WTC11 (cell line): ENCODE measurements around the gene SLC35D1. TPM values are rescaled to one million over a fixed set of nuclear protein-coding genes. Genes with fewer than 3 reads are reported as not detected.

Experiments
- ATAC-seq: fragments of 200-7000 bp; cut with Tn5 transposase; 2 replicates; pipeline ENCODE4 v1.10.0; 2021; ENCODE audit warnings: mild to moderate bottlenecking, moderate library complexity
- CTCF ChIA-PET: fragments of 300-600 bp; sonication (Branson Sonifier 250); formaldehyde crosslinking; loops from one replicate; lab custom pipeline; 2021; ENCODE audit warnings: antibody characterized with exemption; lab: Charles Lee
- POLR2A ChIA-PET: fragments of 350-600 bp; sonication (Branson Sonifier 250); formaldehyde crosslinking; loops from one replicate; lab custom pipeline; 2021; ENCODE audit warnings: antibody characterized with exemption; lab: Charles Lee
- DNase-seq: peaks from one replicate; pipeline ENCODE4 v3.0.0; 2021; ENCODE audit warnings: low spot score
- H3K27ac Mint-ChIP-seq: 2 replicates; pipeline ENCODE4 v1.8.0; 2021; ENCODE audit warnings: mixed read lengths
- H3K27me3 Mint-ChIP-seq: 2 replicates; pipeline ENCODE4 v1.8.0; 2021; ENCODE audit warnings: low read depth, mild to moderate bottlenecking, moderate library complexity, mixed read lengths
- H3K36me3 Mint-ChIP-seq: 2 replicates; pipeline ENCODE4 v1.8.0; 2021; ENCODE audit warnings: mixed read lengths
- H3K4me1 Mint-ChIP-seq: 2 replicates; pipeline ENCODE4 v1.8.0; 2022; ENCODE audit warnings: mixed read lengths
- H3K4me3 Mint-ChIP-seq: 2 replicates; pipeline ENCODE4 v1.8.0; 2021; ENCODE audit warnings: mild to moderate bottlenecking, moderate library complexity, mixed read lengths
- H3K9me3 Mint-ChIP-seq: 2 replicates; pipeline ENCODE4 v1.8.0; 2021; ENCODE audit warnings: mixed read lengths
- CREM ChIP-seq: sonication (generic); formaldehyde crosslinking; IDR thresholded peaks from 2 replicates; pipeline ENCODE4 v1.8.1; 2022; ENCODE audit warnings: mild to moderate bottlenecking, missing genetic modification reagents, moderate library complexity
- ESRRA ChIP-seq: sonication (generic); formaldehyde crosslinking; IDR thresholded peaks from 2 replicates; pipeline ENCODE4 v1.8.1; 2022; ENCODE audit warnings: mild to moderate bottlenecking, missing genetic modification reagents, borderline replicate concordance
- ETV6 ChIP-seq: sonication (generic); formaldehyde crosslinking; IDR thresholded peaks from 2 replicates; pipeline ENCODE4 v1.8.1; 2022; ENCODE audit warnings: mild to moderate bottlenecking, missing genetic modification reagents
- FOXJ3 ChIP-seq: sonication (generic); formaldehyde crosslinking; IDR thresholded peaks from 2 replicates; pipeline ENCODE4 v1.9.0; 2021; ENCODE audit warnings: missing genetic modification reagents, mild to moderate bottlenecking, borderline replicate concordance
- FOXK1 ChIP-seq: sonication (generic); formaldehyde crosslinking; IDR thresholded peaks from 2 replicates; pipeline ENCODE4 v1.8.0; 2022; ENCODE audit warnings: mild to moderate bottlenecking, moderate library complexity, missing genetic modification reagents
- GABPB1 ChIP-seq: sonication (generic); formaldehyde crosslinking; IDR thresholded peaks from 2 replicates; pipeline ENCODE4 v1.8.1; 2023; ENCODE audit warnings: mild to moderate bottlenecking, missing genetic modification reagents
- MAX ChIP-seq: sonication (generic); formaldehyde crosslinking; IDR thresholded peaks from 2 replicates; pipeline ENCODE4 v1.8.0; 2022; ENCODE audit warnings: mild to moderate bottlenecking, missing genetic modification reagents
- MYBL2 ChIP-seq: sonication (generic); formaldehyde crosslinking; IDR thresholded peaks from 2 replicates; pipeline ENCODE4 v1.8.1; 2023; ENCODE audit warnings: mild to moderate bottlenecking, moderate library complexity, missing genetic modification reagents
- USF2 ChIP-seq: sonication (generic); formaldehyde crosslinking; IDR thresholded peaks from 2 replicates; pipeline ENCODE4 v1.8.1; 2023; ENCODE audit warnings: mild to moderate bottlenecking, missing genetic modification reagents, moderate library complexity
- ZBTB43 ChIP-seq: sonication (generic); formaldehyde crosslinking; IDR thresholded peaks from 2 replicates; pipeline ENCODE4 v1.8.1; 2023; ENCODE audit warnings: mild to moderate bottlenecking, missing genetic modification reagents
- ZMAT4 ChIP-seq: fragments of 250-450 bp; sonication (Bioruptor Pico); IDR thresholded peaks from 2 replicates; pipeline ENCODE4 v1.9.0; 2021; ENCODE audit warnings: mild to moderate bottlenecking
- ZNF121 ChIP-seq: sonication (generic); formaldehyde crosslinking; IDR thresholded peaks from 2 replicates; pipeline ENCODE4 v1.8.0; 2023; ENCODE audit warnings: missing genetic modification reagents
- ZNF138 ChIP-seq: sonication (generic); formaldehyde crosslinking; conservative IDR thresholded peaks from 2 replicates; pipeline ENCODE4 v1.8.1; 2022; ENCODE audit warnings: mild to moderate bottlenecking, moderate library complexity, missing genetic modification reagents
- ZNF263 ChIP-seq: sonication (generic); formaldehyde crosslinking; IDR thresholded peaks from 2 replicates; pipeline ENCODE4 v1.8.1; 2022; ENCODE audit warnings: low read depth, mild to moderate bottlenecking, moderate library complexity, missing genetic modification reagents
- ZNF423 ChIP-seq: fragments of 250-450 bp; sonication (Bioruptor Pico); IDR thresholded peaks from 2 replicates; pipeline ENCODE4 v2.1.2; 2022; ENCODE audit warnings: mild to moderate bottlenecking, moderate library complexity
- ZNF512 ChIP-seq: sonication (generic); formaldehyde crosslinking; IDR thresholded peaks from 2 replicates; pipeline ENCODE4 v1.8.1; 2022; ENCODE audit warnings: missing genetic modification reagents, borderline replicate concordance
- total RNA-seq: library from RNA; stranded (reverse); gene quantifications from 3 replicates; pipeline ENCODE4 v1.2.3, GENCODE V29; 2021
- TF ChIP-seq, protein P1 (sequence below): fragments of 200-600 bp; IDR thresholded peaks from 2 replicates; pipeline ENCODE4 v1.8.0; 2022; ENCODE audit warnings: antibody characterized with exemption
- TF ChIP-seq, protein P2 (sequence below): sonication (generic); formaldehyde crosslinking; IDR thresholded peaks from 2 replicates; pipeline ENCODE4 v1.8.0; 2023; ENCODE audit warnings: missing genetic modification reagents
- TF ChIP-seq, protein P3 (sequence below): sonication (generic); formaldehyde crosslinking; conservative IDR thresholded peaks from 2 replicates; pipeline ENCODE4 v1.8.1; 2022; ENCODE audit warnings: mild to moderate bottlenecking, missing genetic modification reagents
- TF ChIP-seq, protein P4 (sequence below): sonication (generic); formaldehyde crosslinking; IDR thresholded peaks from 2 replicates; pipeline ENCODE4 v1.8.0; 2023; ENCODE audit warnings: mild to moderate bottlenecking, missing genetic modification reagents

The SLC35D1 gene
- total RNA-seq, 1 experiment from 2014 or later = 2.4 TPM

- TF ChIP-seq, protein P1, sequence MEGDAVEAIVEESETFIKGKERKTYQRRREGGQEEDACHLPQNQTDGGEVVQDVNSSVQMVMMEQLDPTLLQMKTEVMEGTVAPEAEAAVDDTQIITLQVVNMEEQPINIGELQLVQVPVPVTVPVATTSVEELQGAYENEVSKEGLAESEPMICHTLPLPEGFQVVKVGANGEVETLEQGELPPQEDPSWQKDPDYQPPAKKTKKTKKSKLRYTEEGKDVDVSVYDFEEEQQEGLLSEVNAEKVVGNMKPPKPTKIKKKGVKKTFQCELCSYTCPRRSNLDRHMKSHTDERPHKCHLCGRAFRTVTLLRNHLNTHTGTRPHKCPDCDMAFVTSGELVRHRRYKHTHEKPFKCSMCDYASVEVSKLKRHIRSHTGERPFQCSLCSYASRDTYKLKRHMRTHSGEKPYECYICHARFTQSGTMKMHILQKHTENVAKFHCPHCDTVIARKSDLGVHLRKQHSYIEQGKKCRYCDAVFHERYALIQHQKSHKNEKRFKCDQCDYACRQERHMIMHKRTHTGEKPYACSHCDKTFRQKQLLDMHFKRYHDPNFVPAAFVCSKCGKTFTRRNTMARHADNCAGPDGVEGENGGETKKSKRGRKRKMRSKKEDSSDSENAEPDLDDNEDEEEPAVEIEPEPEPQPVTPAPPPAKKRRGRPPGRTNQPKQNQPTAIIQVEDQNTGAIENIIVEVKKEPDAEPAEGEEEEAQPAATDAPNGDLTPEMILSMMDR = no peak
Measured at GRCh38 chr1:67019121-67019520, 34.8 kb downstream of the SLC35D1 start (continued).

- TF ChIP-seq, protein P2, sequence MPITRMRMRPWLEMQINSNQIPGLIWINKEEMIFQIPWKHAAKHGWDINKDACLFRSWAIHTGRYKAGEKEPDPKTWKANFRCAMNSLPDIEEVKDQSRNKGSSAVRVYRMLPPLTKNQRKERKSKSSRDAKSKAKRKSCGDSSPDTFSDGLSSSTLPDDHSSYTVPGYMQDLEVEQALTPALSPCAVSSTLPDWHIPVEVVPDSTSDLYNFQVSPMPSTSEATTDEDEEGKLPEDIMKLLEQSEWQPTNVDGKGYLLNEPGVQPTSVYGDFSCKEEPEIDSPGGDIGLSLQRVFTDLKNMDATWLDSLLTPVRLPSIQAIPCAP (CRISPR knock-in tag) = no peak
- no peak for TF ChIP-seq ZNF512
- no peak for TF ChIP-seq ETV6 (CRISPR knock-in tag)
- no peak for TF ChIP-seq ZNF138
- no peak for TF ChIP-seq FOXK1
- TF ChIP-seq CREM (CRISPR knock-in tag) = no peak
- TF ChIP-seq ZNF423 (CRISPR knock-in tag) = no peak
- TF ChIP-seq MAX (CRISPR knock-in tag) = no peak
- TF ChIP-seq, protein P3, sequence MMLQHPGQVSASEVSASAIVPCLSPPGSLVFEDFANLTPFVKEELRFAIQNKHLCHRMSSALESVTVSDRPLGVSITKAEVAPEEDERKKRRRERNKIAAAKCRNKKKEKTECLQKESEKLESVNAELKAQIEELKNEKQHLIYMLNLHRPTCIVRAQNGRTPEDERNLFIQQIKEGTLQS = no peak
- no peak for TF ChIP-seq ZNF121 (CRISPR knock-in tag)
- no peak for TF ChIP-seq ZMAT4 (CRISPR knock-in tag)
- TF ChIP-seq, protein P4, sequence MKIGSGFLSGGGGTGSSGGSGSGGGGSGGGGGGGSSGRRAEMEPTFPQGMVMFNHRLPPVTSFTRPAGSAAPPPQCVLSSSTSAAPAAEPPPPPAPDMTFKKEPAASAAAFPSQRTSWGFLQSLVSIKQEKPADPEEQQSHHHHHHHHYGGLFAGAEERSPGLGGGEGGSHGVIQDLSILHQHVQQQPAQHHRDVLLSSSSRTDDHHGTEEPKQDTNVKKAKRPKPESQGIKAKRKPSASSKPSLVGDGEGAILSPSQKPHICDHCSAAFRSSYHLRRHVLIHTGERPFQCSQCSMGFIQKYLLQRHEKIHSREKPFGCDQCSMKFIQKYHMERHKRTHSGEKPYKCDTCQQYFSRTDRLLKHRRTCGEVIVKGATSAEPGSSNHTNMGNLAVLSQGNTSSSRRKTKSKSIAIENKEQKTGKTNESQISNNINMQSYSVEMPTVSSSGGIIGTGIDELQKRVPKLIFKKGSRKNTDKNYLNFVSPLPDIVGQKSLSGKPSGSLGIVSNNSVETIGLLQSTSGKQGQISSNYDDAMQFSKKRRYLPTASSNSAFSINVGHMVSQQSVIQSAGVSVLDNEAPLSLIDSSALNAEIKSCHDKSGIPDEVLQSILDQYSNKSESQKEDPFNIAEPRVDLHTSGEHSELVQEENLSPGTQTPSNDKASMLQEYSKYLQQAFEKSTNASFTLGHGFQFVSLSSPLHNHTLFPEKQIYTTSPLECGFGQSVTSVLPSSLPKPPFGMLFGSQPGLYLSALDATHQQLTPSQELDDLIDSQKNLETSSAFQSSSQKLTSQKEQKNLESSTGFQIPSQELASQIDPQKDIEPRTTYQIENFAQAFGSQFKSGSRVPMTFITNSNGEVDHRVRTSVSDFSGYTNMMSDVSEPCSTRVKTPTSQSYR (CRISPR knock-in tag) = no peak
- no peak for TF ChIP-seq FOXJ3 (CRISPR knock-in tag)
- TF ChIP-seq USF2 (CRISPR knock-in tag) = no peak
- TF ChIP-seq ESRRA (CRISPR knock-in tag) = no peak
- TF ChIP-seq ZNF263 (CRISPR knock-in tag) = no peak
- no peak for TF ChIP-seq ZBTB43
- TF ChIP-seq GABPB1 (CRISPR knock-in tag) = no peak
- TF ChIP-seq MYBL2 = no peak
- no peak overlapping the region for H3K4me3 Mint-ChIP-seq
- H3K27ac Mint-ChIP-seq = no peak overlapping the region
- DNase-seq (no peak), ATAC-seq (peak; percentile 31; the same call in 1 of the 2 replicates)
- peaks cover 25% of the 10 kb centered on the region for H3K27me3 Mint-ChIP-seq
- POLR2A ChIA-PET = no interaction called here
- peaks cover 29% of the 10 kb centered on the region for H3K4me1 Mint-ChIP-seq
- CTCF ChIA-PET = interaction anchor here (1.1 to 2.4 kb wide), 4 partner anchors 23 to 196 kb away, joined by 3 to 13 read pairs (median 6); no protein-coding TSS in a partner anchor
- no peaks in the 10 kb centered on the region for H3K9me3 Mint-ChIP-seq
- no peaks in the 10 kb centered on the region for H3K36me3 Mint-ChIP-seq
Measured at GRCh38 chr1:67018574-67018973, 35.4 kb downstream of the SLC35D1 start.
